Activated CD8-positive, alpha-beta memory T cell treated with anti-CD3 and anti-CD28 coated beads, Interleukin-2, amount 10 ng/mL, durations not matched to agents 7 days and 5 days (primary cell): ENCODE data around the gene GCC2. TPM values are rescaled to one million over a fixed set of nuclear protein-coding genes. Genes with fewer than 3 reads are reported as not detected.
"Not testable (repeated sequence)": the region's sequence is repeated elsewhere in the genome, so short reads cannot be mapped to it uniquely, and the experiment has no call there.

Experiments
- ATAC-seq: fragments of 150-1000 bp; cut with Tn5 transposase; one replicate; pipeline ENCODE4 v1.10.0; 2021; ENCODE audit warnings: moderate library complexity
- CTCF ChIA-PET: fragments of 350-600 bp; sonication (Branson Sonifier 250); formaldehyde crosslinking; loops from one replicate; lab custom pipeline; 2021; ENCODE audit warnings: antibody characterized with exemption; lab: Charles Lee
- DNase-seq: peaks from one replicate; pipeline ENCODE4 v3.0.0-alpha.2; 2020
- H3K27ac Mint-ChIP-seq: one replicate; pipeline ENCODE4 v1.8.0; 2021; ENCODE audit warnings: mild to moderate bottlenecking, mixed read lengths
- H3K27me3 Mint-ChIP-seq: one replicate; pipeline ENCODE4 v1.8.0; 2021; ENCODE audit warnings: mixed read lengths
- H3K36me3 Mint-ChIP-seq: one replicate; pipeline ENCODE4 v1.8.0; 2021; ENCODE audit warnings: mild to moderate bottlenecking, mixed read lengths
- H3K4me1 Mint-ChIP-seq: one replicate; pipeline ENCODE4 v1.8.0; 2021; ENCODE audit warnings: mixed read lengths
- H3K4me3 Mint-ChIP-seq: one replicate; pipeline ENCODE4 v1.8.0; 2021; ENCODE audit warnings: mild to moderate bottlenecking, moderate library complexity, mixed read lengths
- H3K9me3 Mint-ChIP-seq: one replicate; pipeline ENCODE4 v1.8.0; 2022; ENCODE audit warnings: low read depth, mixed read lengths
- total RNA-seq, 2 experiments: library from RNA; stranded (reverse); gene quantifications; one replicate each; pipeline ENCODE4 v1.2.3, GENCODE V29; 2021

GCC2 gene
- total RNA-seq, 2 experiments from 2014 or later, result 47.4 to 47.8 TPM

GRCh38 chr2:108514478-108514877, 65.5 kb downstream of the GCC2 start:
- H3K9me3 Mint-ChIP-seq, H3K36me3 Mint-ChIP-seq, CTCF ChIA-PET: not testable (repeated sequence)

GRCh38 chr2:108524688-108525087, 75.7 kb downstream of the GCC2 start:
- CTCF ChIA-PET, H3K27ac Mint-ChIP-seq, H3K27me3 Mint-ChIP-seq, H3K4me1 Mint-ChIP-seq, DNase-seq, H3K9me3 Mint-ChIP-seq, H3K36me3 Mint-ChIP-seq, ATAC-seq, H3K4me3 Mint-ChIP-seq: not testable (repeated sequence)

More at GRCh38 chr2:108514478-108514877, 65.5 kb downstream of the GCC2 start:
- H3K4me3 Mint-ChIP-seq, H3K27ac Mint-ChIP-seq, H3K4me1 Mint-ChIP-seq, H3K27me3 Mint-ChIP-seq, ATAC-seq, DNase-seq: not testable (repeated sequence)

DNA sequence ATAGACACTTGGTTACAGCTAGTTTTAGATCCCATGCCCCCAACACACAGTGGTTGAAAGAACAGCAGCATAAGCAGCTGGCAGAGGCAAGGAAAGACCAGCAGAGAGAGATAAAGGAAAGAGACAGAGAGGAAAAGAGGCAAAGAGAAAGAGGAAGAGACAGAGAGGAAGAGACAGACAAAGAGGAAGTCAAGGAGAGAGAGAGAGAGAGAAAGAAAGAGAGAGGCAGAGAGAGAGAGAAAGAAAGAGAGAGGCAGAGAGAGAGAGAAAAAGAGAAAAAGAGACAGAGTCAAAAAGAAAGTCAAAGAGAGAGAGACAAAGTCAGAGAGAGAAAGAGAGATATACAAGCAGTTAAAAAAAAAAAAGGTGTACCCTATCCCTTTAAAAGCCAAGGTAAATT, 76.3 kb downstream of the GCC2 start:
- Mint-ChIP-seq H3K4me3 (peak overlapping the region; percentile 7), H3K27ac (peak overlapping the region; percentile 46)

GRCh38 chr2:108531674-108532055, 82.7 kb downstream of the GCC2 start:
- peak overlapping the region; percentile 88 for H3K27ac Mint-ChIP-seq

More for the DNA sequence above, 76.3 kb downstream of the GCC2 start:
- ATAC-seq, H3K27me3 Mint-ChIP-seq, H3K36me3 Mint-ChIP-seq, CTCF ChIA-PET, H3K9me3 Mint-ChIP-seq, DNase-seq: not testable (repeated sequence)
- H3K4me1 Mint-ChIP-seq, result peaks cover 10% of the 10 kb centered on the region

DNA sequence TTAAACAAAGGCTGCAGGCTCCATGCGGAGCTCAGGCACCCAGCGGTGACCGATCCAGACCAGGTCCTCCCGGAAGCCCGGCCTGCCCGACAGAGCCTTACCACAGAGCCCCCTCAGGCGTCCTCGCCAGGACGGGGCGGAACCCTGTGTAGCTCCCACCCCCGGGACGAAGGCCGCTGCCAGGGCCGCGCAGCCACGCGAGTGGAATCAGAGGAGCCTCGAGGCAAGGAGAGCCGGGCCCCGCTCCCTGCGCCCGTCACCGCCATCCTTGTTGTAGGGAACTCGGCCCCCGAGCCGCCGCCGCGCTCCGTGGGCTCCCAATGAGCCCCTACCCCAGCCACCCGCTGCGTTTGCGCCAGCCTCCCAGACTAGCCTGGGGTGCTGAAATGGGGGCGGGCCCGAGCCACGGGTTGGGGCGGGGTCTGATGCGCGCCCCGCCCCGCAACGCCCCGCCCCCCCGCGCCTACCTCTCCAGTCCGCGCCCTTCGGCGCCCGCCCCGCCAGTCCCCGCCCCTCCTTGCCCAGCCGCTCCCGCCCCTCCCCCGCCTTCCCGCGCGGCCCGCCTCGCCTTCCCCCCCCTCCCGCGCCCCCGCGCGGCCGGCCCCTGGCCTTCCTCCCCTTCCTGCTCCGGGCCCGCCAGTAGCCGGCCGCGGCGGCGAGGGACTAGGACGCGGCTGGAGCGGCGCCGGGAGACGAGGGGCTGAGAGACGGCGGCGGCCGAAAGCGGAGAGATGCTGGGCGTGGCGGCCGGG, 85.0 kb downstream of the GCC2 start, which contains the start of gene LIMS1:
LIMS1 (plus strand) TSS at position 639 of the 752 bp plus-strand sequence; CDS start at position 732, 93 bp downstream.
- peaks cover 52% of the 10 kb centered on the region for H3K4me1 Mint-ChIP-seq
- H3K27ac Mint-ChIP-seq, result peak within 1 kb of the TSS; percentile 96

More at GRCh38 chr2:108531674-108532055, 82.7 kb downstream of the GCC2 start:
- Mint-ChIP-seq H3K9me3 (no peaks in the 10 kb centered on the region), H3K27me3 (no peaks in the 10 kb centered on the region), H3K4me1 (peaks cover 36% of the 10 kb centered on the region), H3K36me3 (peaks cover 7% of the 10 kb centered on the region), H3K4me3 (no peak overlapping the region)
- no peak for DNase-seq
- no peak for ATAC-seq
- CTCF ChIA-PET, result no interaction called here

GRCh38 chr2:108534584-108535356, 85.8 kb downstream of the GCC2 start:
- DNase-seq (peak; percentile 64), ATAC-seq (no peak)
- no peaks in the 10 kb centered on the region for H3K27me3 Mint-ChIP-seq
- H3K9me3 Mint-ChIP-seq, result no peaks in the 10 kb centered on the region
- peaks cover 52% of the 10 kb centered on the region for H3K4me1 Mint-ChIP-seq
- H3K4me3 Mint-ChIP-seq, result peak overlapping the region; percentile 94
- H3K36me3 Mint-ChIP-seq, result peaks cover 14% of the 10 kb centered on the region
- CTCF ChIA-PET, result interaction anchor here (1.1 to 2.6 kb wide), 3 partner anchors 50 to 184 kb away, joined by 3 to 12 read pairs (median 3); partner anchors contain the start of gene RANBP2
- H3K27ac Mint-ChIP-seq, result peak overlapping the region; percentile 86

More for the DNA sequence above, 85.0 kb downstream of the GCC2 start, which contains the start of gene LIMS1:
- ATAC-seq, result peak; percentile 91
- peaks cover 12% of the 10 kb centered on the region for H3K36me3 Mint-ChIP-seq
- DNase-seq, result peak; percentile 90
- CTCF ChIA-PET, result interaction anchor here (0.9 to 2.6 kb wide), 3 partner anchors 50 to 103 kb away, joined by 3 to 12 read pairs (median 5); no protein-coding TSS in a partner anchor
- H3K4me3 Mint-ChIP-seq, result peak within 1 kb of the TSS; percentile 94
- no peaks in the 10 kb centered on the region for H3K9me3 Mint-ChIP-seq
- H3K27me3 Mint-ChIP-seq, result no peaks in the 10 kb centered on the region

GRCh38 chr2:108535357-108535631, 86.3 kb downstream of the GCC2 start:
- no peak for DNase-seq
- Mint-ChIP-seq H3K4me1 (peaks cover 48% of the 10 kb centered on the region), H3K27ac (no peak overlapping the region), H3K36me3 (peaks cover 14% of the 10 kb centered on the region), H3K4me3 (peak overlapping the region; percentile 94), H3K27me3 (no peaks in the 10 kb centered on the region), H3K9me3 (no peaks in the 10 kb centered on the region)
- ATAC-seq, result no peak
- CTCF ChIA-PET, result interaction anchor here (1.1 to 2.6 kb wide), 3 partner anchors 49 to 184 kb away, joined by 3 to 12 read pairs (median 3); partner anchors contain the start of gene RANBP2

- peak overlapping the region; percentile 27 for H3K4me3 Mint-ChIP-seq
- CTCF ChIA-PET, result interaction anchor here (2.6 kb wide), 1 partner anchor 48 kb away, joined by 12 read pairs; no protein-coding TSS in a partner anchor
These were observed 87.3 kb downstream of the GCC2 start for GRCh38 chr2:108536133-108536780.

DNA sequence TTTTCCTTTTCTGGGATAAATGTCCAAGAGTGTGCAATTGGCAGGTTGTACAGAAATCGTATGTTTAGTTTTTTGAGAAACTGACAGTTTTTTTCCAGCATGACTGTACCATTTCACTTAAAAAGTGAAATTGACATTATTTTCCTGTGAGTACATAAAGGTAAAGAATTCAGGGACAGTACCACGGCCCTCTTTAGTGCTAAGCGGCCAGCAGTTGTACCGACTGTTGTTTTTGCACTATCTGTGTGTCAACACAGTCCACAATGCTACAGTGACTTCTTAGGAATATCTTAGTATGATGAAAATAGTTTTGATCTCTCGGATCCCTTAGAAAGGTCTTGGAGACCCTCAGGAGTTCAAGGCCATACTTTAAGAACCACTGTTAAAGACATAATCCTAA, 87.9 kb downstream of the GCC2 start:
- no peaks in the 10 kb centered on the region for H3K9me3 Mint-ChIP-seq
- ATAC-seq (no peak), DNase-seq (no peak)
- H3K4me1 Mint-ChIP-seq, result peaks cover 43% of the 10 kb centered on the region
- peaks cover 20% of the 10 kb centered on the region for H3K36me3 Mint-ChIP-seq
- no peak overlapping the region for H3K27ac Mint-ChIP-seq
- CTCF ChIA-PET, result interaction anchor here (1.1 kb wide), 1 partner anchor 69 kb away, joined by 3 read pairs; no protein-coding TSS in a partner anchor
- H3K27me3 Mint-ChIP-seq, result no peaks in the 10 kb centered on the region
- H3K4me3 Mint-ChIP-seq, result no peak overlapping the region

More at GRCh38 chr2:108536133-108536780, 87.3 kb downstream of the GCC2 start:
- H3K4me1 Mint-ChIP-seq, result peaks cover 43% of the 10 kb centered on the region
- peaks cover 17% of the 10 kb centered on the region for H3K36me3 Mint-ChIP-seq
- H3K27me3 Mint-ChIP-seq, result no peaks in the 10 kb centered on the region
- H3K27ac Mint-ChIP-seq, result no peak overlapping the region
- DNase-seq (no peak), ATAC-seq (no peak)
- H3K9me3 Mint-ChIP-seq, result no peaks in the 10 kb centered on the region

DNA sequence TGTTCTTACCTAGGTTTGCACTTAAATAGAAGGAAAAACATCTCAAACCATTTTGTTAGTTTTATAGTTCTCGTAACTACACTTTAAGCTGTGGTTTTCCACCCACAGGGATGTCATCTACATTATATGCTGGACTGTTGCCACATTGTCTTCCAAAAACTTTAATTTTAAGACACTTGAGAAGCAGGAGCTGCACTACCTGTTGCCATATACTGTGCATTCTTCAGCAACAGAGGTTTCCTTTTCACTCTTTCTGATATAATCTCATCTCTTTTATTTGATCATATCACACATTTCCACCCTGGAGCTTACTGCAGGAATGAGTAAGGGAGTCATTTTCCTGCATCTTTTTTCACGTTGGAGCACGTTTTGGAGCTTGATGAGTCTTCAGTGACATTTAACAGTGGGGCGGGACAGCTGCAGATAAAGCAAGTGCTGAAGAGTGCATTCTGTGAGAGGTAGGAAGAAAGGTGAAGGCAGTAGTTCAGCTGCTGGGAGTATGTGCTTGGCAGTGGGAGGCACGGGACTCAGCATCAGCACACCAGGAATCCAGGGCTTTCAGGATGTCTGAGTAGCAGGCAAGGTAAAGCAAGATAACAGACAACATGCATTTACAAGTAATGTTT, 89.1 kb downstream of the GCC2 start:
- peaks cover 40% of the 10 kb centered on the region for H3K4me1 Mint-ChIP-seq
- ATAC-seq (no peak), DNase-seq (no peak)
- H3K36me3 Mint-ChIP-seq, result peaks cover 24% of the 10 kb centered on the region
- no peaks in the 10 kb centered on the region for H3K9me3 Mint-ChIP-seq
- no peak overlapping the region for H3K4me3 Mint-ChIP-seq
- CTCF ChIA-PET, result interaction anchor here (0.6 to 1.1 kb wide), 3 partner anchors 46 to 98 kb away, joined by 3 read pairs; no protein-coding TSS in a partner anchor
- H3K27ac Mint-ChIP-seq, result no peak overlapping the region
- no peaks in the 10 kb centered on the region for H3K27me3 Mint-ChIP-seq

- CTCF ChIA-PET, result interaction anchor here (0.5 to 1.4 kb wide), 3 partner anchors 8 to 84 kb away, joined by 3 to 5 read pairs (median 4); no protein-coding TSS in a partner anchor
- Mint-ChIP-seq H3K4me3 (no peak overlapping the region), H3K27me3 (no peaks in the 10 kb centered on the region), H3K9me3 (no peaks in the 10 kb centered on the region), H3K36me3 (peaks cover 27% of the 10 kb centered on the region), H3K27ac (no peak overlapping the region), H3K4me1 (peaks cover 26% of the 10 kb centered on the region)
- DNase-seq (no peak), ATAC-seq (no peak)
These were observed 92.4 kb downstream of the GCC2 start for GRCh38 chr2:108541451-108541850.

DNA sequence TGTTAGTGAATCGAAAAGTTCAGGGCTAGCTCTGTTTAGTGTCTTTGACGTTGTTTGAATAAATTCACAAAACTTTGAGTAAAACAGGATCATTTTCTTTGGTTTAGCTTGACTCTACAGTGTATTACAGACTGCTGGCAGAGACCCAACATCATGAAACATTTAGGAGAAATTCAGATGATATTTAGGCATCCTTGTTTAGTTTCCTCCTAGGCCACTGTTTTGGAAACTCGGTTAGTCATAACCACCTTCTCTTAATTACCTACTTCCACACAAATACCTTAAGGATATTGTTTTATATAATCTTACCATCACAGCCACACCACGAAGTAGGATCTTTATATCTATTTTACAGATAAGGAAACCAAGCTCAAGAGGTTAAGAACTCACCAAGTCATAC, 93.1 kb downstream of the GCC2 start:
- CTCF ChIA-PET, result interaction anchor here (0.6 to 1.4 kb wide), 3 partner anchors 8 to 84 kb away, joined by 3 to 5 read pairs (median 4); no protein-coding TSS in a partner anchor
- H3K4me1 Mint-ChIP-seq, result peaks cover 19% of the 10 kb centered on the region
- peaks cover 27% of the 10 kb centered on the region for H3K36me3 Mint-ChIP-seq
- ATAC-seq, result no peak
- H3K9me3 Mint-ChIP-seq, result no peaks in the 10 kb centered on the region
- H3K27ac Mint-ChIP-seq, result no peak overlapping the region
- no peak overlapping the region for H3K4me3 Mint-ChIP-seq
- DNase-seq, result no peak
- H3K27me3 Mint-ChIP-seq, result no peaks in the 10 kb centered on the region
